C4-2B (cell line): Measurements from ENCODE around the gene HACD2.
A peak's percentile ranks its signal among the peaks of the same experiment; 100 is the strongest.

Source experiments
- H3K27ac ChIP-seq: fragments of 450-650 bp; 2 replicates; pipeline ENCODE4 v1.5.1; 2017
- CTCF ChIP-seq: fragments of 450-650 bp; conservative IDR thresholded peaks from 2 replicates; pipeline ENCODE4 v1.5.1; 2017; ENCODE audit warnings: mild to moderate bottlenecking
- ZFX ChIP-seq: fragments of 450-650 bp; IDR thresholded peaks from 2 replicates; pipeline ENCODE4 v1.6.1; 2017

Gene HACD2

GRCh38 chr3:123552095-123552714 is 32.6 kb downstream of the HACD2 start:
- no peak overlapping the region for H3K27ac ChIP-seq
- TF ChIP-seq ZFX (no peak), CTCF (peak; percentile 93)

- TF ChIP-seq CTCF (no peak), ZFX (no peak)
Observed at GRCh38 chr3:123547881-123548519, 36.9 kb downstream of the HACD2 start.

GRCh38 chr3:123546133-123546755 is 38.6 kb downstream of the HACD2 start:
- H3K27ac ChIP-seq, result no peak overlapping the region
- TF ChIP-seq ZFX (no peak), CTCF (no peak)

More at GRCh38 chr3:123547881-123548519, 36.9 kb downstream of the HACD2 start:
- no peak overlapping the region for H3K27ac ChIP-seq

- TF ChIP-seq CTCF, result no peak
- no peak overlapping the region for H3K27ac ChIP-seq
Observed at GRCh38 chr3:123543950-123544349, 40.9 kb downstream of the HACD2 start.

GRCh38 chr3:123540285-123540684 is 44.6 kb downstream of the HACD2 start:
- TF ChIP-seq CTCF, result no peak
- no peak for TF ChIP-seq ZFX
- no peak overlapping the region for H3K27ac ChIP-seq

- H3K27ac ChIP-seq, result no peak overlapping the region
Observed at GRCh38 chr3:123536153-123536895, 48.5 kb downstream of the HACD2 start.

More at GRCh38 chr3:123536153-123536895, 48.5 kb downstream of the HACD2 start:
- no peak for TF ChIP-seq CTCF
- no peak for TF ChIP-seq ZFX
